Heart right ventricle (tissue), 16 donors: Measurements from ENCODE around the gene DDX10. TPM values are rescaled to one million over a fixed set of nuclear protein-coding genes. Genes with fewer than 3 reads are reported as not detected.

Source experiments
- ATAC-seq, 8 donors: fragments of 200-7000 bp; cut with Tn5 transposase; one replicate each; pipeline ENCODE4 v1.9.1; 2020; ENCODE audit warnings: mild to moderate bottlenecking in 8 of 8, moderate library complexity in 8 of 8, moderate number of reproducible peaks in 1 of 8
- DNase-seq, 2 donors: peaks; one replicate each; pipeline ENCODE4 v3.0.0-alpha.2; 2020
- H3K27ac ChIP-seq, 10 donors: fragments of 200-600 bp; sonication (generic) in 2 of 10; one replicate each; pipeline versions ENCODE4 v1.5.0 to v1.8.0; 2020 to 2022; ENCODE audit warnings: mild to moderate bottlenecking in 3 of 10
- H3K27me3 ChIP-seq, 7 donors: fragments of 200-600 bp; one replicate each; pipeline ENCODE4 v1.8.0; 2021 to 2022; ENCODE audit warnings: mild to moderate bottlenecking in 2 of 7
- H3K36me3 ChIP-seq, 9 donors: fragments of 200-600 bp; sonication (generic) in 1 of 9; one replicate each; pipeline versions ENCODE4 v1.5.0 to v1.8.0; 2020 to 2022; ENCODE audit warnings: mild to moderate bottlenecking in 2 of 9
- H3K4me1 ChIP-seq, 9 donors: fragments of 200-600 bp; sonication (generic) in 1 of 9; one replicate each; pipeline versions ENCODE4 v1.5.0 to v1.8.0; 2020 to 2022; ENCODE audit warnings: mild to moderate bottlenecking in 4 of 9
- H3K4me3 ChIP-seq, 10 donors: fragments of 200-600 bp; sonication (generic) in 2 of 10; one replicate each; pipeline versions ENCODE4 v1.5.0 to v1.8.0; 2020 to 2022; ENCODE audit warnings: mild to moderate bottlenecking in 7 of 10, moderate library complexity in 2 of 10
- H3K9me3 ChIP-seq, 11 donors: fragments of 200-600 bp in 10 of 11; sonication (generic) in 2 of 11; one replicate each; pipeline versions ENCODE4 v1.5.0 to v1.8.0; 2013 to 2022; ENCODE audit warnings: mild to moderate bottlenecking in 2 of 11, control low read depth in 1 of 11, moderate library complexity in 1 of 11
- WGBS, 2 donors: extraction: QIAGEN DNeasy Blood & Tissue Kit; methylation state at CpG; one replicate each; pipeline ENCODE4 v1.1.7; 2013; ENCODE audit warnings: inconsistent platforms in 1 of 2; 5-methylcytosine and 5-hydroxymethylcytosine counted together
- intact Hi-C, 10 donors: fragments of 100-400 bp; cut with DNase I; formaldehyde crosslinking; loops; one replicate each; pipeline versions ENCODE4 v1.11.1 to v1.14.2; 2022
- polyA plus RNA-seq, 2 donors: library from polyadenylated mRNA; stranded (reverse); fragments of 200-250 nt; gene quantifications; one replicate each; pipeline ENCODE4 v1.2.3, GENCODE V29; 2013
- total RNA-seq, 10 donors: library from RNA; stranded (reverse); fragmentation: NEBNext Ultra II Directional in 3 of 10; extraction: Animal tissue kit (Norgen Biotek cat#: 25700) in 3 of 10; gene quantifications; one replicate each; pipeline versions ENCODE4 v1.2.1 to v1.2.4, GENCODE V29; 2021 to 2023
- TF ChIP-seq, protein P1 (sequence below), 9 donors: fragments of 200-600 bp; sonication (generic) in 2 of 9; IDR thresholded peaks; one replicate each; pipeline versions ENCODE4 v1.5.0 to v1.8.0; 2021 to 2022; ENCODE audit warnings: antibody characterized with exemption in 9 of 9, mild to moderate bottlenecking in 5 of 9, moderate library complexity in 1 of 9
- donor health status: Arrhythmogenic right ventricular cardiomyopathy.
- donor health status: ischemic (EF 13 %, LVEDD 7.1; RV severe dilation, severe dysfunction).
- donor health status: healthy with polysubstance abuse.
- donor health status: DM: no; HTN: yes; CAD: no.
- donor health status: DM: no; HTN: no; CAD: no.
- donor health status: ischemic (EF 25% LVEDD 6.9; RV normal size, moderate dysfunction).
- donor health status: ischemic (EF 25% LVEDD 5.7; RV mildly dilated, moderate dysfunction).
- donor health status: healthy.
- donor health status: DM: yes; HTN: yes; CAD: no.
- donor health status: Ischemic cardiomyopathy.
- donor health status: ischemic (EF 35%, LVEDD 5.7; RV mildly dilated, moderate dysfunction).
- donor health status: nonischemic (EF 11% LVEDD 7.7; RV severe dilation, severe dysfunction).
- donor health status: DM: yes; HTN: yes; CAD: no.
- donor health status: PGD.
- donor health status: ischemic (EF 29% LVEDD 5.4; RV normal size, mild dysfunction).
- donor health status: nonischemic (EF 23%, LVEDD 6.1; RV moderate dilation, normal function).

Gene DDX10
- total and polyA plus RNA-seq, 12 donors, result 9.3 to 15.3 (median 11.5) TPM

DNA sequence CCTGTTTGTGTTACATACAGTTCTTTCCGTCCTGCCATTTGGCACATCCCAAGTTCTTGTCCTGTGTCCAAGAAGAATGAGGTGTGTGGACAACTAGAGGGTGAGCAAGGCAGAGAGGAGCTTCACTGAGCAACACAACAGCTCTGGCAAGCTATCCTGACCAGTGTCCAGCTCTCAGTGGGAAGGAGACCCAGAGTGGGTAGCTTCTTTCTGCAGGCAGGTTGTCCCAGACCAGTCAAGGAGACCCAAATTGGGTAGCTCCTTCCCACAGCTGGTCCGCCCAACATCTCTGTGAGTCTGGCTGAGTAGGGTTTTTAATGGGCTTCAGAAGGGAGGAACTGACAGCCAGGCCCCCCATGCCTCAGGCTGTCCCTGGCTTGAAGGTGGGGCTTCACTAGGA is 36.1 kb upstream of the DDX10 start:
- 90 to 91% methylated on average over 2 of the region's 2 CpGs for WGBS, 2 donors
- no peak for ATAC-seq
- Histone ChIP-seq H3K36me3 (no peaks in the 10 kb centered on the region), H3K27me3 (no peaks in the 10 kb centered on the region), H3K4me3 (no peak overlapping the region), H3K27ac (no peak overlapping the region), H3K4me1 (no peaks in the 10 kb centered on the region), H3K9me3 (peaks cover 0 to 11% (median 0%) of the 10 kb centered on the region in 11 donors)
- intact Hi-C loops, result no loop called here
- DNase-seq, result no peak
- TF ChIP-seq, protein P1, sequence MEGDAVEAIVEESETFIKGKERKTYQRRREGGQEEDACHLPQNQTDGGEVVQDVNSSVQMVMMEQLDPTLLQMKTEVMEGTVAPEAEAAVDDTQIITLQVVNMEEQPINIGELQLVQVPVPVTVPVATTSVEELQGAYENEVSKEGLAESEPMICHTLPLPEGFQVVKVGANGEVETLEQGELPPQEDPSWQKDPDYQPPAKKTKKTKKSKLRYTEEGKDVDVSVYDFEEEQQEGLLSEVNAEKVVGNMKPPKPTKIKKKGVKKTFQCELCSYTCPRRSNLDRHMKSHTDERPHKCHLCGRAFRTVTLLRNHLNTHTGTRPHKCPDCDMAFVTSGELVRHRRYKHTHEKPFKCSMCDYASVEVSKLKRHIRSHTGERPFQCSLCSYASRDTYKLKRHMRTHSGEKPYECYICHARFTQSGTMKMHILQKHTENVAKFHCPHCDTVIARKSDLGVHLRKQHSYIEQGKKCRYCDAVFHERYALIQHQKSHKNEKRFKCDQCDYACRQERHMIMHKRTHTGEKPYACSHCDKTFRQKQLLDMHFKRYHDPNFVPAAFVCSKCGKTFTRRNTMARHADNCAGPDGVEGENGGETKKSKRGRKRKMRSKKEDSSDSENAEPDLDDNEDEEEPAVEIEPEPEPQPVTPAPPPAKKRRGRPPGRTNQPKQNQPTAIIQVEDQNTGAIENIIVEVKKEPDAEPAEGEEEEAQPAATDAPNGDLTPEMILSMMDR (IDR thresholded peaks at IDR 0.05), result no peak

DNA sequence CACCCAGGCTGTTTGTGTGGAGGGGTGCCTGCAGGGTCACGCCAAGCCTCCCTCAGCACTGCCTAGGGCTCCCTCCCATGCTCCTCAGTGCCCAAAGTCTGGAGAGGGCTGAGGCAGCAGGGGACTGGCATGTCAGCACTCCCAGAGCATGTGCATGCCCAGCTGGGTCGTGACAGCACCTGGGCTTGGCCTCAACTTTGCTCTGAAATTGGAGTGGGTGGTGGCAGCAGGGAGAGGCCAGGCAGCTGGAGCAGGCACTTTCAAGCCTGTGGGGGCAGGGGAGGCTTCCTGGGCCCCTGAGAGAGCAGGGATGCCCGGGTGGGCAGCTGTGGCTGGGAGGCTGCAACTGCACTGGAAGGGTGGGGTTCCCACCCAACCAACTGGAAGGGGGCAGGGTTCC is 35.6 kb upstream of the DDX10 start:
- Histone ChIP-seq H3K9me3 (peaks cover 0 to 11% (median 0%) of the 10 kb centered on the region in 11 donors), H3K27me3 (no peaks in the 10 kb centered on the region), H3K27ac (no peak overlapping the region), H3K4me3 (no peak overlapping the region), H3K4me1 (no peaks in the 10 kb centered on the region), H3K36me3 (no peaks in the 10 kb centered on the region)
- DNase-seq (no peak), ATAC-seq (no peak)
- 80 to 81% methylated on average over 3 of the region's 3 CpGs for WGBS, 2 donors
- TF ChIP-seq, protein P1 (IDR thresholded peaks at IDR 0.05), result no peak
- intact Hi-C loops, result no loop called here

DNA sequence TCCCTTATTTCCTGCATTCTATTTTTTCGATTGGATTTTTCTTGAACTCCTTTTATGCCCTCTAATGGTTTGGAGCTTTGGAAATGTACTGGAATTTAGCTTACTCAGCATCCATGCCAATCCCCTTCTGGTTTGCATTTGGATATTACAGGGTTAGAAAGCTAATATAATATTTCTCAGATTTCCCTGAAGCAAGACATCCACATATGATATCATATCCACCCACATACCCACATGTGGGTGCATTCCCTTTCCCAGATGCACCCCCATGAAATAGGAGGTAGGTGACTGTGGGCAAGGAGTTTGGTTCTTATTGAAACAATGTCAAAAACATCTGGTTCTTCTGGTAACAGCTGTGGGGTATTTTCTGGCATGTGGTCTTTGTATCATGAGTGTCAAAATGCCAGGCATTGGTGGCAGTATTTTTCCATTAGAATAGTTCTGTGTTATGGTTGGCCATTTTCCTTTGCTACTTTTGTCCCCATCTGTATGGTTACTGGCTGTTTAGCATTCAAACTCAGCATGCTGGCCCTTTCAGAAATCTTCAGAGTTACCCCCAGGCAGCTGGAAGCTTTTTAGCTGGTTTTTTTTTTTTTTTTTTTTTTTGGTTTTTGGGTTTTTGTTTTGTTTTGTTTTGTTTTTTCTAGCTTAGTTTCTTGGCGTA is 32.7 kb upstream of the DDX10 start:
- no peaks in the 10 kb centered on the region for H3K4me1 ChIP-seq
- no peak overlapping the region for H3K27ac ChIP-seq
- H3K27me3 ChIP-seq, result peaks cover 0 to 5% (median 0%) of the 10 kb centered on the region in 7 donors
- intact Hi-C loops, result loop anchor here in 1 of 10 donors (5.0 kb wide), 1 partner anchor 95 kb away; no protein-coding TSS in a partner anchor
- TF ChIP-seq, protein P1 (IDR thresholded peaks at IDR 0.05), result no peak
- WGBS, 2 donors, result 64 to 65% methylated on average over 2 of the region's 2 CpGs
- DNase-seq (no peak), ATAC-seq (no peak)
- peaks cover 0 to 11% (median 0%) of the 10 kb centered on the region in 11 donors for H3K9me3 ChIP-seq
- no peaks in the 10 kb centered on the region for H3K36me3 ChIP-seq
- H3K4me3 ChIP-seq, result no peak overlapping the region

DNA sequence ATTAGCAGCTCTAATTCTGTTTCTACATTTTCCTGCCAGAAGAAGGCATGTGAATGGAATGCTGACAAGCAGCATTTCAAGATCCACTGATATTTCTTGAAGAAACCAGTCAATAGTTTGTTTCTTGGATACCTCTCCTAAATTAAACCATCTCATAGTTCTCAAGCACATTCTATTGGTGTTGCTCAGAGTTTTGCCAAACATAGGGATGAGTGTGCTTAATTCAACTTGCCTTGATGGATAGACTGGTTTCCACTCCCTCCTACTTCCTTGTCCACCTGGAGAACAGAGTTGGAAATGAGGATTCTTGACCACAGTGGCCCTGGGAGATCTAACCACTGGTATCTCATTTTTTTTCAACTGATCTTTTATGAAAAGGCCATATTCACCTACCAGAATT is 29.8 kb upstream of the DDX10 start:
- Histone ChIP-seq H3K4me3 (no peak overlapping the region), H3K27ac (no peak overlapping the region), H3K27me3 (peaks cover 0 to 5% (median 0%) of the 10 kb centered on the region in 7 donors), H3K9me3 (no peaks in the 10 kb centered on the region), H3K36me3 (no peaks in the 10 kb centered on the region), H3K4me1 (no peaks in the 10 kb centered on the region)
- DNase-seq, result no peak
- intact Hi-C loops, result no loop called here
- TF ChIP-seq, protein P1 (IDR thresholded peaks at IDR 0.05), result no peak
- no peak for ATAC-seq
